ENCODE data around the gene PDPN. TPM values are rescaled to one million over a fixed set of nuclear protein-coding genes. Genes with fewer than 3 reads are reported as not detected.
A peak's percentile ranks its signal among the peaks of the same experiment; 100 is the strongest.

The PDPN gene
- total and polyA plus RNA-seq, 11 donors = 4.4 to 162 (median 21.1) TPM

DNA sequence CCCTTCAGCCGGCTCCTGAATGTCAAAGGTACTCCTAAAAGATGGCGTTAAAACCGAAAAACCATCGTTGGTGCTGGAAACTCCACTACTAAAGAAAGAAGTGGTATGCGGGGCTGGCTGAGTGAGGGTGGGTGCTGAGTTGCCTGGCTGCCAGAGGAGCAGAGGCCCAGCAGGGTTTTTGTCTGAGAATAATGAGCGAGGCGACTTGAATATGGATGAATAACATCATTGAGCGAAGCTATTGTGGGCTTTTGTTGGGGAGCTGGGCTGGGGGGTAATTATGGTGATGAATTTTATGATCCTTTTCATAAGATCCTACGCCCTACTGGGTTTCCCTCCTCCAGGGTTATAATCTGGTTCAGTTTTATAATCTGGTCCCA is 2.0 kb downstream of the PDPN start:
- H3K27ac ChIP-seq = no peak overlapping the region
- no peak for DNase-seq
- TF ChIP-seq, protein P1, sequence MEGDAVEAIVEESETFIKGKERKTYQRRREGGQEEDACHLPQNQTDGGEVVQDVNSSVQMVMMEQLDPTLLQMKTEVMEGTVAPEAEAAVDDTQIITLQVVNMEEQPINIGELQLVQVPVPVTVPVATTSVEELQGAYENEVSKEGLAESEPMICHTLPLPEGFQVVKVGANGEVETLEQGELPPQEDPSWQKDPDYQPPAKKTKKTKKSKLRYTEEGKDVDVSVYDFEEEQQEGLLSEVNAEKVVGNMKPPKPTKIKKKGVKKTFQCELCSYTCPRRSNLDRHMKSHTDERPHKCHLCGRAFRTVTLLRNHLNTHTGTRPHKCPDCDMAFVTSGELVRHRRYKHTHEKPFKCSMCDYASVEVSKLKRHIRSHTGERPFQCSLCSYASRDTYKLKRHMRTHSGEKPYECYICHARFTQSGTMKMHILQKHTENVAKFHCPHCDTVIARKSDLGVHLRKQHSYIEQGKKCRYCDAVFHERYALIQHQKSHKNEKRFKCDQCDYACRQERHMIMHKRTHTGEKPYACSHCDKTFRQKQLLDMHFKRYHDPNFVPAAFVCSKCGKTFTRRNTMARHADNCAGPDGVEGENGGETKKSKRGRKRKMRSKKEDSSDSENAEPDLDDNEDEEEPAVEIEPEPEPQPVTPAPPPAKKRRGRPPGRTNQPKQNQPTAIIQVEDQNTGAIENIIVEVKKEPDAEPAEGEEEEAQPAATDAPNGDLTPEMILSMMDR (IDR thresholded peaks at IDR 0.05) = no peak
- no peak for TF ChIP-seq POLR2A (IDR thresholded peaks at IDR 0.05)
- intact Hi-C loops (cut with DNase I) = no loop called here
- H3K27me3 ChIP-seq = peaks cover 0 to 56% (median 4%) of the 10 kb centered on the region in 9 donors
- no peak for ATAC-seq
- peaks cover 0 to 18% (median 0%) of the 10 kb centered on the region in 12 donors for H3K4me1 ChIP-seq
- 55 to 69% (median 62%) methylated on average over 9 of the region's 9 CpGs for WGBS, 4 donors
- no peaks in the 10 kb centered on the region for H3K36me3 ChIP-seq
- no peak overlapping the region for H3K4me3 ChIP-seq
- H3K9me3 ChIP-seq = no peaks in the 10 kb centered on the region

DNA sequence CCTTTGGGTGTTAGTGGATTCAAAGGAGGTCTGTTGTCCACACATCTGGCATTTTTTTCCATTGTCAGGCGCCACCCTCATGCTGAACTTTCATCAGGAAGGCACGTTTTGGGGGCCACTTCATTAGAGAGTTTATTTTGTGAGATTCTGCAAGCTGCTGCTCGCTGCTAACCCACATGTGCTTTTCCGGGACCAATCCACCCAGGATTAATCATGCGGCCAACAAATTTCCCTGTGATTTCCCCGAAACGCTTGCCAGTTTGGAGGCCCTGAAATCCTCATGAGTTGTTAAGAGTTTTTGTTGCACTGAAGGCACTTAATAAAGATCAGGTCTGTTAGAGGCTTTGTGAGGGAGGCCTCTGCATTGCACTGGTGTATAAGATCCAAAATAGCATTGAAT is 2.4 kb downstream of the PDPN start:
- WGBS, 4 donors = 70 to 77% (median 75%) methylated on average over 7 of the region's 7 CpGs
- intact Hi-C loops (cut with DNase I) = no loop called here
- H3K9me3 ChIP-seq = no peaks in the 10 kb centered on the region
- no peak for DNase-seq
- TF ChIP-seq, protein P1 (IDR thresholded peaks at IDR 0.05) = no peak
- TF ChIP-seq POLR2A (IDR thresholded peaks at IDR 0.05) = no peak
- no peak overlapping the region for H3K27ac ChIP-seq
- ATAC-seq = no peak
- H3K27me3 ChIP-seq = peaks cover 0 to 56% (median 4%) of the 10 kb centered on the region in 9 donors
- peaks cover 0 to 18% (median 0%) of the 10 kb centered on the region in 12 donors for H3K4me1 ChIP-seq
- H3K4me3 ChIP-seq = no peak overlapping the region
- no peaks in the 10 kb centered on the region for H3K36me3 ChIP-seq

DNA sequence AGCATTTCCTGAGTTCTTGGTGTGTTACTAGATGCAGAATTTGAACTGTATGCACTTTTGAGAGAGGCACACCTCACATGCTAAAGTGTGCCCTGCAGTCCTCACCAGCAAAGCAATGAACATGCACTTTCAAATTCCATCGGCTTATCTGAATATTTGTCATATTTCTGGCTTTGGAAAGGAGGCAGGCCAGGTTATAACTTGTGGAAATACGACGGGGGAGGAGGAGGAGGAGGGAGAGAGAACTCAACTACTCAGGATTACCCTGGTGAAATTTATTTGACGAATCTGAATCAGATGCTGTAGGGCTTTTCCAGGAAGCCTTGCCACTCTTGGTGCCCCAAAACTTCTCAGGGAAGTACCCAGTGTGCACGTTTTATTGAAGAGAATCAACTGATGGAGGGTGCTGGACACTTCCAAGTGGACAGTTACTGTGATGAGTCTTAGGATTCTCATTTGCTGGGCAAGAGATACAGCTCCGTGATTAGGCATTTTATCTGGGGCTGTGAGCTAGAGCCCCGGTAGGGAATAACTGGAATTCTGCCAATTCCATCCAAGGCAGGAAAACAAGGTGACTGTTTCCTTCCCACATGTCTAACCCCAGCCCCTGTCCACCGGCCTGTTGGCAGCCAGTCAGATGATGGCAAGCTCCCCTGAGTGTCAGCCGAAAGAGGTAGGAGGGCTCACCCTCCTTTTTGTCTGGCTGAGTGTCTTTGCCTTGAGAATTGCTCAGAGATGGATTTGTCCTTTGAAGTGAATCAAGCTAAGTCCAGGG is 3.8 kb downstream of the PDPN start:
- DNase-seq = no peak
- H3K27ac ChIP-seq = peak overlapping the region in 2 of 12 donors; percentile 4 to 13
- peaks cover 0 to 18% (median 0%) of the 10 kb centered on the region in 12 donors for H3K4me1 ChIP-seq
- intact Hi-C loops (cut with DNase I) = no loop called here
- H3K27me3 ChIP-seq = peaks cover 0 to 43% (median 4%) of the 10 kb centered on the region in 9 donors
- ATAC-seq = no peak
- 16 to 19% (median 17%) methylated on average over 9 of the region's 9 CpGs for WGBS, 4 donors
- no peaks in the 10 kb centered on the region for H3K9me3 ChIP-seq
- peaks cover 0 to 5% (median 0%) of the 10 kb centered on the region in 9 donors for H3K36me3 ChIP-seq
- TF ChIP-seq, protein P1 (IDR thresholded peaks at IDR 0.05) = no peak
- TF ChIP-seq POLR2A (IDR thresholded peaks at IDR 0.05) = no peak
- no peak overlapping the region for H3K4me3 ChIP-seq

DNA sequence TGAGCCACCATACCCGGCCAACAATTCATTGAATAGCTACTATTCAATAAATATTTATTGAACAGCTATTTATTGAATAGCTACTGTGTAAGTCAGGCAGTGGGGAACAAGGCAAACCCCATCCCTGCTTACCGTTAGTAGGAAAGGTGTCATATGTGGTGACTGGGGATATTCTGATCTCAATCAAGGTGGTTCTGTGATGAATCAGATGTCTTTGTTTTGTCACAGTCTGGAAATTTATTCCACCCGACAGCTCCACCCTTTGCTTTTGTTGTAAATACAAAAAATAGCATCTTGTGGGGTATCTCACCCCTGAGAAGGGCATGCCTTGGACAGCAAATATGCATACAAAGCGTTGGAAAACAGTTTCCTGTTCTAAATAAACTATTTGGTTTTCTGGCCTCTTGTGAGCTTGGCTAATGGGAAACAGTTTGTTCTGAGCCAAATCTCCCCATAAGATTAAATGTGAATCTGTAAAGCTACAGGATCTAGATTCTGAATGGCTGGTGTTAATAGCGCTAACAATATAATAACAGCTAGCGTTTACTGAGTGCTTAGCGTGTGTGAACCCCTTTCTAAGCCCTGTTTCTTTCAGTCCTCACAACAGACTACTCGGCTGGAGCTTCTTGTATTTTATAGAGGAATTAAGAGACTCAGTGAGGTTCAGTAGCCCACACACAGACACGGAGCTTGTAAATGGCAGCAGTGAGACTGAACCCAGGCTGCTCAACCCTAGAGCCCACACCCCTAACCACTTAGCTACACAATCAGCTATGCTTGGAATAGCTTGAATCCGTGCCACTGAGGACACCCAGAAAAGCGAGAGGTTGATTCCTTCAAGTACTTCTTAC is 5.5 kb downstream of the PDPN start:
- no peak overlapping the region for H3K4me3 ChIP-seq
- H3K27ac ChIP-seq = no peak overlapping the region
- WGBS, 4 donors = 82 to 84% (median 84%) methylated on average over 11 of the region's 11 CpGs
- no peaks in the 10 kb centered on the region for H3K9me3 ChIP-seq
- TF ChIP-seq POLR2A (IDR thresholded peaks at IDR 0.05) = no peak
- TF ChIP-seq, protein P1 (IDR thresholded peaks at IDR 0.05) = no peak
- no peak for ATAC-seq
- peaks cover 0 to 5% (median 0%) of the 10 kb centered on the region in 9 donors for H3K36me3 ChIP-seq
- intact Hi-C loops (cut with DNase I) = no loop called here
- DNase-seq = no peak
- H3K4me1 ChIP-seq = peaks cover 0 to 30% (median 11%) of the 10 kb centered on the region in 12 donors
- peaks cover 0 to 26% (median 0%) of the 10 kb centered on the region in 9 donors for H3K27me3 ChIP-seq

All from heart left ventricle (tissue), 16 donors.